Measurements from ENCODE around the gene MOCS3.

DNA sequence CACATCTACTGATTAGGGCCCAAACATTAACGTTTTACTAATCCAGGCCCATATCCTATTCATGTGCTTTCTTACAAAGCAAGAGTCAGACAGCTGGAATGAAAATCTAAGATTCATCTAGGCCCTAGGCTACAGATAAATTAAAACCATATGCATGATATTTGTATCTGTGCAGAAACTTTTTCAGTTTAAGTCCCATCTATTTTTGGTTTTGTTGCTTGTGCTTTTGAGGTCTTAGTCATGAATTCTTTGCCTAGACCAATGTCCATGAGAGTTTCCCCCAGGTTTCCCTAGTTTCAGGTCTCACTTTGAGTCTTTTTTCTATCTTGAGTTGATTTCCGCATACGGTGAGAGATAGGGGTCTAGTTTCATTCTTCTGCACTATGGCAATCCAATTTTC lies 47.6 kb upstream of the MOCS3 start:
- TF ChIP-seq, protein P1, sequence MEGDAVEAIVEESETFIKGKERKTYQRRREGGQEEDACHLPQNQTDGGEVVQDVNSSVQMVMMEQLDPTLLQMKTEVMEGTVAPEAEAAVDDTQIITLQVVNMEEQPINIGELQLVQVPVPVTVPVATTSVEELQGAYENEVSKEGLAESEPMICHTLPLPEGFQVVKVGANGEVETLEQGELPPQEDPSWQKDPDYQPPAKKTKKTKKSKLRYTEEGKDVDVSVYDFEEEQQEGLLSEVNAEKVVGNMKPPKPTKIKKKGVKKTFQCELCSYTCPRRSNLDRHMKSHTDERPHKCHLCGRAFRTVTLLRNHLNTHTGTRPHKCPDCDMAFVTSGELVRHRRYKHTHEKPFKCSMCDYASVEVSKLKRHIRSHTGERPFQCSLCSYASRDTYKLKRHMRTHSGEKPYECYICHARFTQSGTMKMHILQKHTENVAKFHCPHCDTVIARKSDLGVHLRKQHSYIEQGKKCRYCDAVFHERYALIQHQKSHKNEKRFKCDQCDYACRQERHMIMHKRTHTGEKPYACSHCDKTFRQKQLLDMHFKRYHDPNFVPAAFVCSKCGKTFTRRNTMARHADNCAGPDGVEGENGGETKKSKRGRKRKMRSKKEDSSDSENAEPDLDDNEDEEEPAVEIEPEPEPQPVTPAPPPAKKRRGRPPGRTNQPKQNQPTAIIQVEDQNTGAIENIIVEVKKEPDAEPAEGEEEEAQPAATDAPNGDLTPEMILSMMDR (IDR thresholded peaks at IDR 0.05), result no peak
- TF ChIP-seq CHD4 (IDR thresholded peaks at IDR 0.05; ENCODE audit: borderline replicate concordance), result no peak
- no peak for TF ChIP-seq SMC3 (IDR thresholded peaks at IDR 0.05)

Measured in A549 (cell line).